Fibroblast of lung (primary cell): ENCODE results near the gene METTL22. TPM values are rescaled to one million over a fixed set of nuclear protein-coding genes. Genes with fewer than 3 reads are reported as not detected.

Source experiments
- DNase-seq, 2 donors: peaks; one replicate each; pipeline versions ENCODE4 v3.0.0 to v3.0.0-alpha.2; 2010; ENCODE audit warnings: low read depth in 2 of 2
- H2AFZ ChIP-seq: 2 replicates; pipeline ENCODE4 v1.5.1; 2012; ENCODE audit warnings: low read length, control low read depth, inconsistent platforms
- H3K27ac ChIP-seq: 2 replicates; pipeline ENCODE4 v1.5.1; 2011; ENCODE audit warnings: low read length, control low read depth; ENCODE audit not compliant: insufficient read depth
- H3K27me3 ChIP-seq: 2 replicates; pipeline ENCODE4 v1.5.1; 2011; ENCODE audit warnings: mild to moderate bottlenecking, low read length; ENCODE audit not compliant: control insufficient read depth, insufficient read depth
- H3K36me3 ChIP-seq: 2 replicates; pipeline ENCODE4 v1.5.1; 2011; ENCODE audit warnings: low read length; ENCODE audit not compliant: control insufficient read depth, insufficient read depth
- H3K4me1 ChIP-seq: 2 replicates; pipeline ENCODE4 v1.5.1; 2011; ENCODE audit warnings: low read length; ENCODE audit not compliant: control insufficient read depth, insufficient read depth; ENCODE audit errors: extremely low read depth
- H3K4me2 ChIP-seq: 2 replicates; pipeline ENCODE4 v1.5.1; 2011; ENCODE audit warnings: low read length, control low read depth; ENCODE audit not compliant: insufficient read depth; ENCODE audit errors: extremely low read depth
- H3K4me3 ChIP-seq, 4 experiments: fragments of 200-600 bp in 1 of 4; sonication (generic) in 1 of 4; replicated peaks in 1 of 4; 2 replicates each; pipeline ENCODE4 v1.5.1; 2011 to 2016; ENCODE audit warnings: low read length in 4 of 4, low read depth in 3 of 4, mild to moderate bottlenecking in 3 of 4, control low read depth in 2 of 4, inconsistent platforms in 1 of 4, mixed read lengths in 1 of 4; ENCODE audit not compliant: insufficient read depth in 1 of 4; ENCODE audit errors: control extremely low read depth in 1 of 4
- H3K79me2 ChIP-seq: 2 replicates; pipeline ENCODE4 v1.5.1; 2012; ENCODE audit warnings: mild to moderate bottlenecking, low read length, inconsistent platforms; ENCODE audit not compliant: control insufficient read depth, insufficient read depth
- H3K9ac ChIP-seq: 2 replicates; pipeline ENCODE4 v1.5.1; 2011; ENCODE audit warnings: mild to moderate bottlenecking, low read length, control low read depth; ENCODE audit not compliant: insufficient read depth
- H3K9me3 ChIP-seq: 2 replicates; pipeline ENCODE4 v1.5.1; 2012; ENCODE audit warnings: low read depth, low read length; ENCODE audit not compliant: control insufficient read depth, insufficient read depth
- H4K20me1 ChIP-seq: 2 replicates; pipeline ENCODE4 v1.5.1; 2011; ENCODE audit warnings: low read length; ENCODE audit not compliant: control insufficient read depth, insufficient read depth; ENCODE audit errors: extremely low read depth
- EZH2 ChIP-seq: IDR thresholded peaks from 2 replicates; pipeline ENCODE4 v1.5.1; 2012; ENCODE audit warnings: low read length, control low read depth, mild to moderate bottlenecking; ENCODE audit errors: missing control alignments
- polyA plus RNA-seq, 2 donors: library from polyadenylated mRNA; depleted of rRNA in 1 of 2; stranded (reverse) in 1 of 2; unstranded in 1 of 2; fragments of >200 nt; gene quantifications; 2 replicates each; pipeline ENCODE4 v1.2.1, GENCODE V29; 2011 to 2012; ENCODE audit warnings: missing spikeins in 1 of 2
- total RNA-seq: library from RNA; depleted of rRNA; stranded (reverse); fragments of >200 nt; gene quantifications from 2 replicates; pipeline ENCODE4 v1.2.1, GENCODE V29; 2014
- TF ChIP-seq, protein P1 (sequence below), 2 donors: IDR thresholded peaks in 1 of 2; conservative IDR thresholded peaks in 1 of 2; 1 replicate in 1 of 2; 2 replicates in 1 of 2; pipeline ENCODE4 v1.5.1; 2011 to 2012; ENCODE audit warnings: low read length in 2 of 2, control low read depth in 1 of 2, inconsistent platforms in 1 of 2, low read depth in 1 of 2, mild to moderate bottlenecking in 1 of 2

Gene METTL22
- total and polyA plus RNA-seq, 2 donors (not counting 1 experiment from before 2014, with no cell fraction given) = 27.4 to 30.8 TPM

DNA sequence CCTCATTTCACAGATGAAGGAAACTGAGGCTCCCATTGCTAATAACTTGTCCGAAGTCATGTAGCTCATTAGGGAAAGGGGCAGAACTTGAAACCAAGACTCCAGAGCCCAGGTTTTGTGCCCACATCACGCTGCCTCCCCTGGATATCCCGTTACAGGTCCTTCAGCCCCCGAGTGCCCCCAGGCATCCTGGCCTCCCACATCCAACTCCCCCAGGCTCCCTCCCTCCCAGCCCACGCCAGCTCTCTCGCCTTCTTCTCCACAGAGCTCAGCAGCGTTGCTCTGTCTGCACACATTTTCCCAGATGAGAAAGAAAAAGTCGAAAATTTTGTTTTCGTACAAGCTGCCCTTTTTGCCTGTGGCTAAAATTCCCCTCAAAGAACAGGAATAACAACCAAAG lies 14.3 kb upstream of the METTL22 start:
- H3K27me3 ChIP-seq = no peaks in the 10 kb centered on the region
- no peak overlapping the region for H3K4me2 ChIP-seq
- no peaks in the 10 kb centered on the region for H3K9me3 ChIP-seq
- H3K27ac ChIP-seq = no peak overlapping the region
- H3K9ac ChIP-seq = no peak overlapping the region
- H3K36me3 ChIP-seq = no peaks in the 10 kb centered on the region
- H3K4me1 ChIP-seq = no peaks in the 10 kb centered on the region
- H2AFZ ChIP-seq = no peak overlapping the region
- DNase-seq = no peak
- no peak overlapping the region for H3K4me3 ChIP-seq
- no peaks in the 10 kb centered on the region for H3K79me2 ChIP-seq
- H4K20me1 ChIP-seq = no peaks in the 10 kb centered on the region
- no peak for TF ChIP-seq EZH2
- TF ChIP-seq, protein P1, sequence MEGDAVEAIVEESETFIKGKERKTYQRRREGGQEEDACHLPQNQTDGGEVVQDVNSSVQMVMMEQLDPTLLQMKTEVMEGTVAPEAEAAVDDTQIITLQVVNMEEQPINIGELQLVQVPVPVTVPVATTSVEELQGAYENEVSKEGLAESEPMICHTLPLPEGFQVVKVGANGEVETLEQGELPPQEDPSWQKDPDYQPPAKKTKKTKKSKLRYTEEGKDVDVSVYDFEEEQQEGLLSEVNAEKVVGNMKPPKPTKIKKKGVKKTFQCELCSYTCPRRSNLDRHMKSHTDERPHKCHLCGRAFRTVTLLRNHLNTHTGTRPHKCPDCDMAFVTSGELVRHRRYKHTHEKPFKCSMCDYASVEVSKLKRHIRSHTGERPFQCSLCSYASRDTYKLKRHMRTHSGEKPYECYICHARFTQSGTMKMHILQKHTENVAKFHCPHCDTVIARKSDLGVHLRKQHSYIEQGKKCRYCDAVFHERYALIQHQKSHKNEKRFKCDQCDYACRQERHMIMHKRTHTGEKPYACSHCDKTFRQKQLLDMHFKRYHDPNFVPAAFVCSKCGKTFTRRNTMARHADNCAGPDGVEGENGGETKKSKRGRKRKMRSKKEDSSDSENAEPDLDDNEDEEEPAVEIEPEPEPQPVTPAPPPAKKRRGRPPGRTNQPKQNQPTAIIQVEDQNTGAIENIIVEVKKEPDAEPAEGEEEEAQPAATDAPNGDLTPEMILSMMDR (conservative IDR thresholded peaks at IDR 0.05 in 1 of 2, IDR thresholded peaks at IDR 0.05 in 1 of 2; ENCODE audit: low read depth in 1 of 2, low read length in 2 of 2) = no peak

GRCh38 chr16:8611122-8611521 lies 10.4 kb upstream of the METTL22 start:
- H3K4me1 ChIP-seq = no peaks in the 10 kb centered on the region
- no peak for DNase-seq
- H3K36me3 ChIP-seq = no peaks in the 10 kb centered on the region
- H3K4me2 ChIP-seq = no peak overlapping the region
- H3K9me3 ChIP-seq = no peaks in the 10 kb centered on the region
- no peak overlapping the region for H3K27ac ChIP-seq
- H2AFZ ChIP-seq = no peak overlapping the region
- no peak overlapping the region for H3K9ac ChIP-seq
- H3K27me3 ChIP-seq = no peaks in the 10 kb centered on the region
- no peaks in the 10 kb centered on the region for H3K79me2 ChIP-seq
- TF ChIP-seq, protein P1 (conservative IDR thresholded peaks at IDR 0.05 in 1 of 2, IDR thresholded peaks at IDR 0.05 in 1 of 2; ENCODE audit: low read depth in 1 of 2, low read length in 2 of 2) = no peak
- no peak for TF ChIP-seq EZH2
- no peak overlapping the region for H3K4me3 ChIP-seq
- H4K20me1 ChIP-seq = no peaks in the 10 kb centered on the region

DNA sequence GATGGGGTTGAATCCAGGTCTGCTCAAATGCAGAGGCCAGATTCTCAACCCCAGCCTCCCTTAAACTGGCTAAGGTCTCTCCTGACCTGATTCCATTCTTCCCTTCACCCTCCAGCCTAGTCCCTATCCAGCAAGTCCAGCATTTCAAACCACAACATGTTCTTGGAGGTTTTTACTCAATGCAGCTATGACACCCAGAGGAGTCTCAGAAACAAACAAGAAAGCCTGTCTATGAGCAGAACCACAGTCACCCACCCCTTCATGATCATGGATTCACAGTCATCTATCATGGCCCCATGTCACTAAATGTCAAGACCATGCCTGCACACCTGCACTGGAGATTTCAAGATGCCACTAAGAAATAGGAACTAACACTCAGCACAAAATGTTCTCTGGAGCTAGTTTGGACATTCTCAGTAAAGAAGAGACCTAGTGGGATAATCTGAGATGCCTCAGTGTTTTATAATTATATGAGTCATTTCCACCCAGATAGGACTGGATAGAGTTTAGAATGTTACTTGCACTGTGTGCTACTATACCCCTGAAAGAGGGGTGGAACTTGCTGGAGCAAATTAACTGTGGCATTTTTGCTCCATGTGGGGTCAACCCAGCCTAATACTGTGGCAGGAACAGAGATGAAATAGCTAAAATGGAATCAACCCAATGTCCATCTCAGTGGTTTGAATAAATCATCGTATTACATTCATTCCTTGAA lies 9.5 kb upstream of the METTL22 start:
- Histone ChIP-seq H3K27ac (no peak overlapping the region), H3K4me3 (no peak overlapping the region), H3K79me2 (no peaks in the 10 kb centered on the region), H3K27me3 (no peaks in the 10 kb centered on the region), H2AFZ (no peak overlapping the region), H4K20me1 (no peaks in the 10 kb centered on the region), H3K9me3 (no peaks in the 10 kb centered on the region), H3K36me3 (no peaks in the 10 kb centered on the region), H3K4me2 (no peak overlapping the region), H3K4me1 (no peaks in the 10 kb centered on the region), H3K9ac (no peak overlapping the region)
- no peak for DNase-seq
- TF ChIP-seq, protein P1 (conservative IDR thresholded peaks at IDR 0.05 in 1 of 2, IDR thresholded peaks at IDR 0.05 in 1 of 2; ENCODE audit: low read depth in 1 of 2, low read length in 2 of 2) = no peak
- TF ChIP-seq EZH2 = no peak
